Osteoblast (primary cell): ENCODE measurements around the gene EFCAB11. TPM values are rescaled to one million over a fixed set of nuclear protein-coding genes. Genes with fewer than 3 reads are reported as not detected.
A peak's percentile ranks its signal among the peaks of the same experiment; 100 is the strongest.

ENCODE experiments used
- DNase-seq: peaks from one replicate; pipeline ENCODE4 v3.0.0; 2011; ENCODE audit warnings: low spot score, mixed read lengths; ENCODE audit not compliant: insufficient read length; ENCODE audit errors: missing footprints
- H2AFZ ChIP-seq: 2 replicates; pipeline ENCODE4 v1.6.0; 2011; ENCODE audit warnings: mild to moderate bottlenecking, low read length
- H3K27ac ChIP-seq: 2 replicates; pipeline ENCODE4 v1.5.1; 2011; ENCODE audit warnings: mild to moderate bottlenecking, low read depth, low read length, moderate library complexity
- H3K27me3 ChIP-seq: 2 replicates; pipeline ENCODE4 v1.6.0; 2012; ENCODE audit warnings: mild to moderate bottlenecking, control low read depth, inconsistent platforms, low read length, moderate library complexity; ENCODE audit not compliant: insufficient read depth
- H3K36me3 ChIP-seq: 2 replicates; pipeline ENCODE4 v1.5.1; 2011; ENCODE audit warnings: mild to moderate bottlenecking, low read length, control low read depth, moderate library complexity; ENCODE audit not compliant: insufficient read depth
- H3K4me1 ChIP-seq: 2 replicates; pipeline ENCODE4 v1.5.1; 2011; ENCODE audit warnings: mild to moderate bottlenecking, low read length, control low read depth, moderate library complexity; ENCODE audit not compliant: insufficient read depth
- H3K4me2 ChIP-seq: 2 replicates; pipeline ENCODE4 v1.6.0; 2011; ENCODE audit warnings: mild to moderate bottlenecking, low read length; ENCODE audit not compliant: insufficient read depth
- H3K4me3 ChIP-seq: fragments of 200-600 bp; sonication (generic); 3 replicates; pipeline ENCODE4 v1.5.1; 2012; ENCODE audit warnings: mild to moderate bottlenecking, low read length, inconsistent platforms; ENCODE audit not compliant: insufficient read depth
- H3K79me2 ChIP-seq: 2 replicates; pipeline ENCODE4 v1.6.0; 2012; ENCODE audit warnings: mild to moderate bottlenecking, low read length, control low read depth, inconsistent platforms; ENCODE audit not compliant: insufficient read depth
- H3K9me3 ChIP-seq: 2 replicates; pipeline ENCODE4 v1.5.1; 2011; ENCODE audit warnings: low read depth, low read length, control low read depth
- H4K20me1 ChIP-seq: 2 replicates; pipeline ENCODE4 v1.6.0; 2012; ENCODE audit warnings: mild to moderate bottlenecking, low read length, control low read depth; ENCODE audit not compliant: insufficient read depth
- CTCF ChIP-seq: IDR thresholded peaks from 2 replicates; pipeline ENCODE4 v1.5.1; 2011; ENCODE audit warnings: mild to moderate bottlenecking, low read depth, low read length, moderate library complexity; ENCODE audit errors: extremely low read depth
- total RNA-seq: library from RNA; depleted of rRNA; stranded (reverse); fragments of >200 nt; gene quantifications from 2 replicates; pipeline ENCODE4 v1.2.3, GENCODE V29; 2012

EFCAB11 gene
- total RNA-seq, 1 donor: 6.9 TPM

DNA sequence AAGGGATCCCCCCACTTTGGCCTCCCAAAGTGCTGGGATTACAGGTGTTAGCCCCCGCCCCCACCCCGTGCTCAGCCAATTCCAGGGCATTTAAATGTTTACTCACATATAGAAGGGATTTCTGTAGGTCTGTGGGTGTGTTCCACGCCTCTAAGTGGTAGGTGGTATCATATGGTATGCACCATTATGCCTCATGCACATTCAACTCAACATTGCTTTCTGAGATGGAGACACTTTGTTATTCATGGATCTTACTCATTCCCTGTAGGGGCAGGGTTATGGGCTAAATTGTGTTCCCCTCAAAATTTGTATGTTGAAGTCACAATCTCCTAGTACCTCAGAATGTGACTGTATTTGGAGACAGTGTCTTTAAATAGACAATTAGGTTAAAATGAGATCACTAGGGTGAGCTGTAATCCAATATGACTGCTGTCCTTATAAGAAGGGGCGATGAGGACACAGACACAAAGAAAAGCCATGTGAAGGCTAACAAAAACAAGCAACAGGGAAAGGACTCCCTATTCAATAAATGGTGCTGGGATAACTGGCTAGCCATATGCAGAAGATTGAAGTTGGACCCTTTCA is 200.6 kb downstream of the EFCAB11 start:
- Histone ChIP-seq H3K36me3 (no peaks in the 10 kb centered on the region), H3K4me1 (no peaks in the 10 kb centered on the region), H3K4me2 (no peak overlapping the region), H3K4me3 (no peak overlapping the region), H3K79me2 (no peaks in the 10 kb centered on the region), H3K9me3 (no peaks in the 10 kb centered on the region), H3K27me3 (no peaks in the 10 kb centered on the region), H4K20me1 (no peaks in the 10 kb centered on the region), H2AFZ (no peak overlapping the region), H3K27ac (no peak overlapping the region)
- TF ChIP-seq CTCF: no peak
- no peak for DNase-seq

DNA sequence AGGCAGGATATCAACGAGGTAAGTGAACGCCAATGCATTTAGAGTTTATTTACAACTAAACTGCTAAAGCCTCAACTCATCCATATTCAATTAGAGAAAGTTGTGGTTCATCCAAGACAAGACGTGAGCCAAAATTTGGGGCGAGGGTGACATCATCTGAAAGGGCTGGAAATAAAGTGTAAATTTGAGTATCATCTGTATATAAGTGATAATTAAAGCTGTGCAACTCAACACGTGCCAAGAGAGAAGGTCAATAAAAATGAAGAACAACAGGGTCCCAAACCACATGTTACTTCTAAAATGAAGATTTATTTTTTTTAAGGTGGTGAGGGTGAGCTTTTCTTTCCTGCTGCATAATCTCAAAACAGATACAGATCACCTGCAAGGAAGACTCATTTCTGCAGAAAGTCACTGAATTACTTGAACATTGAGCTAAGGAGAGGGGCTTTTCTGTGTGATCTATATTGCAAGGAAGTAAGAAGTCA is 203.6 kb downstream of the EFCAB11 start:
- Histone ChIP-seq H3K4me1 (peaks cover 7% of the 10 kb centered on the region), H3K36me3 (no peaks in the 10 kb centered on the region), H3K4me2 (no peak overlapping the region), H4K20me1 (no peaks in the 10 kb centered on the region), H3K9me3 (no peaks in the 10 kb centered on the region), H3K27me3 (no peaks in the 10 kb centered on the region), H2AFZ (no peak overlapping the region), H3K79me2 (no peaks in the 10 kb centered on the region), H3K27ac (no peak overlapping the region), H3K4me3 (no peak overlapping the region)
- no peak for DNase-seq
- no peak for TF ChIP-seq CTCF

- Histone ChIP-seq H3K4me1 (peaks cover 7% of the 10 kb centered on the region), H3K36me3 (no peaks in the 10 kb centered on the region), H3K27ac (no peak overlapping the region), H3K4me2 (no peak overlapping the region), H3K27me3 (no peaks in the 10 kb centered on the region), H3K79me2 (no peaks in the 10 kb centered on the region), H3K9me3 (no peaks in the 10 kb centered on the region), H3K4me3 (no peak overlapping the region), H4K20me1 (no peaks in the 10 kb centered on the region), H2AFZ (no peak overlapping the region)
- TF ChIP-seq CTCF: no peak
- no peak for DNase-seq
Measured at GRCh38 chr14:89750281-89750755, 204.2 kb downstream of the EFCAB11 start.

GRCh38 chr14:89748004-89748403 is 206.5 kb downstream of the EFCAB11 start:
- Histone ChIP-seq H3K27ac (no peak overlapping the region), H2AFZ (no peak overlapping the region), H3K4me2 (peak overlapping the region; percentile 7), H3K4me3 (no peak overlapping the region), H3K9me3 (no peaks in the 10 kb centered on the region), H3K4me1 (peaks cover 7% of the 10 kb centered on the region), H3K27me3 (no peaks in the 10 kb centered on the region), H3K36me3 (no peaks in the 10 kb centered on the region), H4K20me1 (no peaks in the 10 kb centered on the region), H3K79me2 (no peaks in the 10 kb centered on the region)
- TF ChIP-seq CTCF: no peak
- no peak for DNase-seq
